VCaP (cell line): ENCODE results near the gene RO60.

Experiments used
- H3K27ac ChIP-seq: fragments of 450-650 bp; 2 replicates; pipeline ENCODE4 v1.5.1; 2017
- TF ChIP-seq, protein P1 (sequence below): fragments of 450-650 bp; conservative IDR thresholded peaks from 2 replicates; pipeline ENCODE4 v1.5.1; 2017; ENCODE audit warnings: mild to moderate bottlenecking, moderate library complexity

Gene RO60

DNA sequence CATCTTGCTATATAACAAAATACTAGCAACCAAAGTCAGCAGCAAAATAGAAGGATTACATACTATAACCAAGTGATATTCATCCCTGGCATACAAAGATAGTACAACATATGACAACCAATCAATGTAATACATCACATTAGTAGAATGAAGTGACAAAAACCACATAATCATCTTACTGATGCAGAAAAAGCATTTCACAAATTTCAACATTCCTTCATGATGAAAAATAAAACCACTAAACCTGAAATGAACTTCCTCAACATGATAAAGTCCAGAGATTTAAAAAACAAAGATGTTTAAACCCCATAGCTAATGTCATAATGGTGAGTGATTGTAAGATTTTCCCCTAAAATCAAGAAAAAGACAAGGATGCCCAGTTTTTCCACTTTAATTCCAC is 18.6 kb downstream of the RO60 start:
- H3K27ac ChIP-seq: no peak overlapping the region
- TF ChIP-seq, protein P1, sequence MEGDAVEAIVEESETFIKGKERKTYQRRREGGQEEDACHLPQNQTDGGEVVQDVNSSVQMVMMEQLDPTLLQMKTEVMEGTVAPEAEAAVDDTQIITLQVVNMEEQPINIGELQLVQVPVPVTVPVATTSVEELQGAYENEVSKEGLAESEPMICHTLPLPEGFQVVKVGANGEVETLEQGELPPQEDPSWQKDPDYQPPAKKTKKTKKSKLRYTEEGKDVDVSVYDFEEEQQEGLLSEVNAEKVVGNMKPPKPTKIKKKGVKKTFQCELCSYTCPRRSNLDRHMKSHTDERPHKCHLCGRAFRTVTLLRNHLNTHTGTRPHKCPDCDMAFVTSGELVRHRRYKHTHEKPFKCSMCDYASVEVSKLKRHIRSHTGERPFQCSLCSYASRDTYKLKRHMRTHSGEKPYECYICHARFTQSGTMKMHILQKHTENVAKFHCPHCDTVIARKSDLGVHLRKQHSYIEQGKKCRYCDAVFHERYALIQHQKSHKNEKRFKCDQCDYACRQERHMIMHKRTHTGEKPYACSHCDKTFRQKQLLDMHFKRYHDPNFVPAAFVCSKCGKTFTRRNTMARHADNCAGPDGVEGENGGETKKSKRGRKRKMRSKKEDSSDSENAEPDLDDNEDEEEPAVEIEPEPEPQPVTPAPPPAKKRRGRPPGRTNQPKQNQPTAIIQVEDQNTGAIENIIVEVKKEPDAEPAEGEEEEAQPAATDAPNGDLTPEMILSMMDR: no peak

DNA sequence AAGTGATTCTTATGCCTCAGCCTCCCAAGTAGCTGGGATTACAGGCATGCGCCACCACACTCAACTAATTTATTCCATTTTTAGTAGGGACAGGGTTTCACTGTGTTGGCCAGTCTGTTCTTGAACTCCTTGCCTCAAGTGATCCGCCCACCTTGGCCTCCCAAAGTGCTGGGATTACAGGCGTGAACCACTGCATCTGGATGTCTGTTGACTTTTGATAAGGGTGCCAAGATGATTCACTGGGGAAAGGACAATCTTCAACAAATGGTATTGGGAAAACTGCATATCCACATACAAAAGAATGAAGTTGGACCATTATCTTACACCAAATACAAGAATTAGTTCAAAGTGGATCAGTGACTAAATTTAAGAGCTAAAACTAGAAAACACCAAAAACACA is 19.8 kb downstream of the RO60 start:
- no peak overlapping the region for H3K27ac ChIP-seq
- TF ChIP-seq, protein P1: no peak

DNA sequence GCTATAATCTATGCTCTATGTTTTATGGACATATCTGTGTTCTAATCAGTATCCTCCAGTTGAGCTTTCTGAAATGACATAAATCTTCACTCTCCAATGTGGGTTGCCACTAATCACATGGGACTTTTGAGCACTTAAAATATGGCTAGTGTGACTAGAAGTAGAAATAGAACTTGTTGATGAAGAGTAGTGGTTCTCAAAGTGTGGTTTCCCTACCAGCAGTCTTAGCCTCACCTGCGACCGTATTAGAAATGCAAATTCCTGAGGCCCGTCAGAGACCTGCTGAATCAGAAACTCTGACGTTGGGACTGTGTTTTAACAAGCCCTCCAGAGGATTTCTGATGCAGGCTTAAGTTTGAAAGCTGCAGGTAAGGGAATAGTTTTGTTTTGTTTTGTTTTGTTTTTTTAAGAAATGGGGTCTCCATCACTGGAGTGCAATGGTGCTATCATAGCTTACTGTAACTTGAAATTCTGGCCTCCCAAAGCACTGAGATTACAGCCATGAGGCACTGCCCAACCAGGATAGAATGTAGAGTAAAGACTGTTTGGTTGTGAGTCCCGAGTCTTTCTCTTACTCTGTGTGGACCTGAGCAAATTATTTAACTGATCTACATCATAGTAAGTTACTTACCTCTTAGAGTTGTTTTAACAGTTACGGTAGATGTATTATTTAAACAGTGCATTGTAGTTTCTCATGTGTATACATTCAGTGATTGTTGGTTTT is 24.1 kb downstream of the RO60 start:
- TF ChIP-seq, protein P1: no peak

DNA sequence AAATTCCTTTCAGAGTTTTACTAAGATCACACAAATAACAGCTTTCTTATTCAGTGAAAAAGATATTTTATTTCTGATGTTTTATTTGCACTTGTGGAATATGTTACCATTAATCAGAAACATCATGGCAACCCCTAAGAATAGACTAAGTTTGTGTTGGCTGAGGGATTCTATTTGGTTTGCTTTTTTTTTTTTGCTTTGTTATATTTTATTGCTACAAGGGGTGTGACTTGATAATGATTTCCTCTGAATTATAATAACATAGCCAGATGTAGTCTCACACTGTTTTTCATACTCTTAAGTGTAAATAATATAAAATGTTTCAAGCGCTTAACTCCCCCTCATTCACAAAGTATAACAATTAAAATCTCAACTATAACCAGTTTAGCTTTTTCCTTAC is 25.9 kb downstream of the RO60 start:
- TF ChIP-seq, protein P1: no peak
- H3K27ac ChIP-seq: no peak overlapping the region

More for the DNA sequence above, 24.1 kb downstream of the RO60 start:
- H3K27ac ChIP-seq: no peak overlapping the region

DNA sequence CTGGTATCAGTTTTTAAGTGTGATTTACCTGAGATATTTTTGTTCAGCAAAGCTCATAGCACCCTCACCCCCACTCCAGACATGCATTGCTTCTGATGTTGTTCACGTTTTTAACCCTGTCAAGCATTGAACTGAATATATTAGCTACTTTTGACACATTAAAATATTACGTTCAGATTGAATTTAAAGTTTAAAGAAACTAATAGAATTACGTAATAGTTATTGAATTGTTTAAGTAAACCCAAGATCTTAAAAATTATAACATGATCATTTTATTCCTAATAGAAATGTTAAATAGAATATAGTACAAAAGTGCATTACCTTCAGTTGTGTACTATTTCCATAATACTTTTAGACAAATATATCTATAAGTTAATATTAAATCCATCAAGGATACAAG is 26.9 kb downstream of the RO60 start:
- no peak overlapping the region for H3K27ac ChIP-seq
- TF ChIP-seq, protein P1: no peak

DNA sequence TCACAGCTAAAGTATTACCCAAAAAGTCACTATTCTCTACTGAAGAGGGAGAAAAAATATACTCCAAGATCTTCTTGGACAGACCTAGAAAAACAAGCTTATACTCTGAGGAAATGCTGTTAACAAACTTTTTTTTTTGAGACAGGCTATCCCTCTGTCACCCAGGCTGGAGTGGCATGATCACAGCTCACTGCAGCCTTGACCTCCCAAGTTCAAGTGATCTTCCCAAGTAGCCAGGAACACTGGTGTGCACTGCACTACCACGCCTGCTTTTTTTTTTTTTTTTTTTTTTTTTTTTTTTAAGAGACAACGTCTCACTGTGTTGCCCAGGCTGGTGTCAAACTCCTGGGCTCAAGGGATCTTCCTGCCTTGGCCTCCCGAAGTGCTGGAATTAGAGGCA is 28.5 kb downstream of the RO60 start:
- no peak overlapping the region for H3K27ac ChIP-seq
- TF ChIP-seq, protein P1: no peak

DNA sequence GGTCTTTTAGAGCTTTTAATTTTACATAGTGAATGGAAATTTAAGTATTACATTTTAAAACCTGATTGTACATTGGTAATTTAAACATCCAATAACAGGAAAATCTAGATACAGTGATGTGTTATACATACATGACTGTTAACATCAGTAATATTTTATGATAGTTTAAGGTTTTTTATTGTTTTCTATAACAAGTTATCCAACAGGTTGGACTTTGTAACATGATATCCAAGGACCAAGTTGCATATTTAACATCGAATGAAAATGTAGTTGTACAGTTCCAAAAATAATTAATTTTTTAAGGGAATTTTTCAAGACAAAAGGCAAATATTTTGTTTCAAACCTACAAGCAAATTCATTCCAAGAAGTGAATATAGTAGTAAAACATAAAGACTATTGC is 31.5 kb downstream of the RO60 start:
- TF ChIP-seq, protein P1: no peak
- H3K27ac ChIP-seq: no peak overlapping the region
